Mucosa of gallbladder (tissue), 1 donor: Measurements from ENCODE around the gene ELFN1. TPM values are rescaled to one million over a fixed set of nuclear protein-coding genes. Genes with fewer than 3 reads are reported as not detected.

Experiments
- DNase-seq: peaks from one replicate; pipeline ENCODE4 v3.0.0-alpha.2; 2020; ENCODE audit warnings: low spot score
- total RNA-seq: library from RNA; stranded (reverse); gene quantifications from one replicate; pipeline ENCODE4 v1.2.1, GENCODE V29; 2021
- donor health status: DM: no; HTN: no; CAD: no.

Gene ELFN1
- total RNA-seq, 1 donor from 2014 or later, result 1.4 TPM

DNA sequence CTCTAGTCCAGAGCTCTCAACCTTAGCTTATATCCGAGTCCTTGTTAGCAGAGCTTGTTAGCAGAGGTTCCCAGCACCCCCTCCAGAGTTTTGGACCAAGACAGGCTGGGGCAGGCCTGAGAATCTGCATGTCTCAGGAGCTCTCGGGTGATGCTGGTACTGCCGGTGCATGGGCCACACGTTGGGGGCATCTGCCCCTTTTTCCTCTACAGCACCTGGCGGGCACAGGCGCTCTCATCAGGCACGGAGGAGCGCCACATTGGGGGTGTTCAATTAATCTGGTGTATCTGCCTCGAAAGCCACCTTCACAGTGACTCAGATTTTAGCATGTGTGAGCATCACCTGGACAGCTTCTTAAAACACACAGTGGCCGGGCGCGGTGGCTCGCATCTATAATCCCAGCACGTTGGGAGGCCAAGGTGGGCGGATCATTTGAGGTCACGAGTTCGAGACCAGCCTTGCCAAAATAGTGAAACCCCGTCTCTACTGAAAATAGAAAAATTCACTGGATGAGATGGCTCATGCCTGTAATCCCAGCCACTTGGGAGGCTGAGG lies 117.7 kb downstream of the ELFN1 start:
- DNase-seq, result no peak

DNA sequence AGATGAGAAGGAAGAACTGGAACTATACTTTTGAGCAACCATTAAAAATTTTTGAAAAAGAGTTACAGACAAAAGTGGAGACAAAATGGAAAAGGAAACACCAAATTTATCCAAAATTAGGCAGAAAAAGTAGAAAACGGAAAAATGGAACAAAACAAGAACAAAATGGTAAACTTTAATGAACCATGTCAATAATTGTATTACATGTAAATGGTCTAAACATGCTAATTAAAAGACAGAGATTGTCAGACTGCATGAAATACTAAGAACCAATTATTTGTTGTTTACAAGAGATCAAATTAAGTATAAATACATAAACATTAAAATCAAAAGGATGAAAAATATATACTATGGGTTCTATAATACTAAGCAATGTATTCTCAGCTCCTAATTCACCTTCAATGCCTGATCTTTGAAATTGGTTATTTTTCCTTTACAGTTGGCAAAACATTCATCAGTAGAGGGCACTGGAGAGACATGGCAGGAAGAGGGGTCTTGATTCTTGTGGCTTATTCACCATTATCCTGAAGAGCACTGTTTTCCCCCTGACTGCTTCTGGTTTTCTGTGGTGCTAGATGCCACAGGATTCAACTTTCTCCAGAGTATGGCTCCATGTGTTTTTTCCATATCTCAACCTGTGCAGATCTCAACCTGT lies 124.9 kb downstream of the ELFN1 start:
- DNase-seq, result no peak

Other genes starting within 250 kb of the ELFN1 start
- gene MICALL2, start 210.8 kb upstream of the ELFN1 start, total RNA-seq, result 166 TPM
- 108 TPM for gene INTS1, start 165.9 kb upstream of the ELFN1 start, total RNA-seq
- gene MAFK, start 139.6 kb upstream of the ELFN1 start, total RNA-seq, result 56.6 TPM
- gene TMEM184A, start 114.1 kb upstream of the ELFN1 start, total RNA-seq, result 39.8 TPM
- gene PSMG3, start 100.2 kb upstream of the ELFN1 start, total RNA-seq, result 23.7 TPM